Measurements from ENCODE around the gene ACADVL.
"Not testable (repeated sequence)": the region's sequence is repeated elsewhere in the genome, so short reads cannot be mapped to it uniquely, and the experiment has no call there.

Gene ACADVL

GRCh38 chr17:7235693-7236665, 16.2 kb downstream of the ACADVL start:
- peak; percentile 9 to 57 (median 40) for DNase-seq

- no peak for DNase-seq
Observed at GRCh38 chr17:7236808-7237207, 17.1 kb downstream of the ACADVL start.

- DNase-seq: no peak
Observed at GRCh38 chr17:7237266-7237760, 17.6 kb downstream of the ACADVL start.

GRCh38 chr17:7237761-7238419, 18.2 kb downstream of the ACADVL start:
- peak; percentile 63 to 91 (median 76) for DNase-seq

GRCh38 chr17:7238420-7239090, 18.8 kb downstream of the ACADVL start:
- DNase-seq: peak in 3 of 4 experiments; percentile 27 to 45 (median 29)

- DNase-seq: peak; percentile 99 to 100 (median 100)
Observed at GRCh38 chr17:7239091-7240027, 19.6 kb downstream of the ACADVL start, which contains the start of gene PHF23. TSS of gene PHF23 (minus strand) at chr17:7239457. CDS start at chr17:7239279, 178 bp downstream.

GRCh38 chr17:7240375-7240774, 20.6 kb downstream of the ACADVL start:
- peak; percentile 57 to 78 (median 74) for DNase-seq

GRCh38 chr17:7241090-7241733, 21.5 kb downstream of the ACADVL start:
- DNase-seq: peak in 3 of 4 experiments; percentile 46 to 57 (median 50)

GRCh38 chr17:7241783-7242716, 22.3 kb downstream of the ACADVL start, which contains the start of gene GABARAP:
TSS of gene GABARAP (minus strand) at chr17:7242449. CDS start at chr17:7242330, 119 bp downstream.
- peak; percentile 93 to 97 (median 96) for DNase-seq

GRCh38 chr17:7242717-7243452, 23.1 kb downstream of the ACADVL start:
- peak; percentile 96 to 98 (median 97) for DNase-seq

- no peak for DNase-seq
Observed at GRCh38 chr17:7243453-7243729, 23.7 kb downstream of the ACADVL start.

GRCh38 chr17:7243838-7244237, 24.1 kb downstream of the ACADVL start:
- not testable (repeated sequence) for DNase-seq

- no peak for DNase-seq
Observed at GRCh38 chr17:7246779-7247178, 27.0 kb downstream of the ACADVL start.

GRCh38 chr17:7248796-7249195, 29.1 kb downstream of the ACADVL start:
- no peak for DNase-seq

GRCh38 chr17:7249214-7249613, 29.5 kb downstream of the ACADVL start:
- DNase-seq: no peak

- DNase-seq: peak in 3 of 4 experiments; percentile 43 to 50 (median 47)
Observed at GRCh38 chr17:7249830-7250229, 30.1 kb downstream of the ACADVL start.

- DNase-seq: peak in 3 of 4 experiments; percentile 50 to 64 (median 64)
Observed at GRCh38 chr17:7250695-7251627, 31.2 kb downstream of the ACADVL start.

- peak; percentile 99 to 100 (median 100) for DNase-seq
Observed at GRCh38 chr17:7251661-7252175, 32.0 kb downstream of the ACADVL start, which contains the start of gene CTDNEP1. TSS of gene CTDNEP1 (minus strand) at chr17:7251734. CDS start at chr17:7251296, 438 bp downstream.

All from suppressor macrophage (primary cell).